ENCODE results near the gene FFAR3.

The FFAR3 gene

DNA sequence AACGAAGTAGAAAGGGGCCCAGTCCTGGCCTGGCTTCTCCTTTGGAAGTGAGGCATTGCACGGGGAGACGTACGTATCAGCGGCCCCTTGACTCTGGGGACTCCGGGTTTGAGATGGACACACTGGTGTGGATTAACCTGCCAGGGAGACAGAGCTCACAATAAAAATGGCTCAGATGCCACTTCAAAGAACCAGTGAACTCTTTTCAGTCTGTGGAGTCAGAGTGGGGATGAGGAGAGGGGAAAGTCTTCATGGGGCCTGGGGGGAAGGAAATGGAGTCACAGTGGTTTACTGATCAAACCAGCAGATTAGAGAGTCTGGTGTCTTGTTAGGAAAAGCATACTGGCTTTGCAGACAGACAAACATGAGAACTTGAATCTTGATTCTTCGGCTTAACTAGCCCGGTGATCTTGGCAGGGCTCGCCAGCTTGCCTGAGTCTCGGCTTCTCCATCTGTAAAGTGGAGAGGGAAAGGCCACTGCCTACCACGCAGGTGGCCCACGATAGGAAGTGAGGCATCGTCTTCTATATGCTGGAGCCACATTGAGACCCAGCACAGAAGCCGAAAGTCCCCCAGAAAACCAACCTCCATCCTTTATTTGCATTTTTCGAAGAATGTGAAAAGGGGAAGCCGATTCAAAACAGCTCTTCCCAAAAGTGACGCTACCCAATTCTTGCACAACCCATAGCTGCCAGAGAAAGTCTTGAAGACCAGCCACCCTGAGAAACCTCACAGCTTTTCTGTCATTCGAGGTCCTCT lies 10.9 kb upstream of the FFAR3 start, which contains the start of gene FFAR1:
TSS of gene FFAR1 (plus strand) at position 732 of the 759 bp plus-strand sequence. CDS start 3,650 bp downstream, outside the sequence.
- no peak within 1 kb of the TSS for H3K27ac ChIP-seq
- no peak for TF ChIP-seq ZFX (IDR thresholded peaks at IDR 0.05; ENCODE audit: borderline replicate concordance)
- TF ChIP-seq, protein P1, sequence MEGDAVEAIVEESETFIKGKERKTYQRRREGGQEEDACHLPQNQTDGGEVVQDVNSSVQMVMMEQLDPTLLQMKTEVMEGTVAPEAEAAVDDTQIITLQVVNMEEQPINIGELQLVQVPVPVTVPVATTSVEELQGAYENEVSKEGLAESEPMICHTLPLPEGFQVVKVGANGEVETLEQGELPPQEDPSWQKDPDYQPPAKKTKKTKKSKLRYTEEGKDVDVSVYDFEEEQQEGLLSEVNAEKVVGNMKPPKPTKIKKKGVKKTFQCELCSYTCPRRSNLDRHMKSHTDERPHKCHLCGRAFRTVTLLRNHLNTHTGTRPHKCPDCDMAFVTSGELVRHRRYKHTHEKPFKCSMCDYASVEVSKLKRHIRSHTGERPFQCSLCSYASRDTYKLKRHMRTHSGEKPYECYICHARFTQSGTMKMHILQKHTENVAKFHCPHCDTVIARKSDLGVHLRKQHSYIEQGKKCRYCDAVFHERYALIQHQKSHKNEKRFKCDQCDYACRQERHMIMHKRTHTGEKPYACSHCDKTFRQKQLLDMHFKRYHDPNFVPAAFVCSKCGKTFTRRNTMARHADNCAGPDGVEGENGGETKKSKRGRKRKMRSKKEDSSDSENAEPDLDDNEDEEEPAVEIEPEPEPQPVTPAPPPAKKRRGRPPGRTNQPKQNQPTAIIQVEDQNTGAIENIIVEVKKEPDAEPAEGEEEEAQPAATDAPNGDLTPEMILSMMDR (IDR thresholded peaks at IDR 0.05): no peak

DNA sequence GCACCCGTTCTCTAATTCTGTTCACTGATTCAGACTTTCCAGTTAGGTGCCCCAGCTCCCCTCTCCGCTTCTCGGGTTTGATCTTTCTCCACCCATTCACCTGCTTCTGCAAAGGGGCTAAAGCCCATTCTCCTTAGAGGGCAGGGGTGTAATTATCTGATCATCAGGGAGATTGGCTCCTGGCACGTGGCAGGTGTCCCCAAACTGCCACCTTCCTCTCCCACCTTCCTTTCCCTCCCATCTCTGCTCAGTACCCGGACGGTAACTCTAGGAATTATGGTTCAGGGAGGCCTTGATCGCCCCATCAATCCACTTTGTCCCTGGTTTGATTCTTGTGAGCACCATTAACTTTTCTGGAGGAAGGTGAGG lies 10.3 kb upstream of the FFAR3 start:
- TF ChIP-seq, protein P1 (IDR thresholded peaks at IDR 0.05): no peak
- TF ChIP-seq ZFX (IDR thresholded peaks at IDR 0.05; ENCODE audit: borderline replicate concordance): no peak
- H3K27ac ChIP-seq: no peak overlapping the region

DNA sequence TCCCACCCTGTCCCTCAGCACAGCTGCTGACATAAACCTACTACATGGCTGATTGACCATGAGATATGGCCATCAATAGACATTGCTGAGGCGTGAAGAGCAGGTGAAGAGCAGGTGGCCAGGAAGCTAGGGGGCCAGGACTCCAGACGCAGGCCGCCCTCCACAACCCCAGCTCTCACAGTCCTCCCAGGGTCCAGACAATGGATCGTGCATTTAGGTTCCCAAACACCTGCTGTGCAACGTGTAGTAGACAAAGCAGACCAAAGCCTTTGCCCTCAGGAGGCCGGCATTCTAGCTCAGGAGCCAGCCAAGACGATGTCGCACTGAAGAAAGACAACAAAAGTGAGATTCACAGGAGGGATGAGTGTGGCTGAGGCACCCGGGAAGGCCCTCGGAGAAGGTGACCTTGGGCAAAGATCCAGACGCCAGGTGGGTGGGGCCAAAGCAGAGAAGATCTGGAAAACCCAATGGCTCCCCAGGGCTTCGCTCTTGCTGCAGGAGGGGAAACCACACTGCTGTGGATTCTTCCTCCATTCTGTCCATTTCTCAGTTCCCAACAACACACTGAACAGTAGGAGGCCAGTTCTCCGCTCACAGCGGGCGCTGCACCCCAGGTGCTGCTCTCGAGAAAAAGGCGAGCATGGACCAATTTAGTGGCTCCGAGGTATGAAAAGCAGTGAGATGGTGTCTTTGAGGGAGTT lies 9.2 kb upstream of the FFAR3 start:
- no peak for TF ChIP-seq ZFX (IDR thresholded peaks at IDR 0.05; ENCODE audit: borderline replicate concordance)
- TF ChIP-seq, protein P1 (IDR thresholded peaks at IDR 0.05): no peak
- no peak overlapping the region for H3K27ac ChIP-seq

DNA sequence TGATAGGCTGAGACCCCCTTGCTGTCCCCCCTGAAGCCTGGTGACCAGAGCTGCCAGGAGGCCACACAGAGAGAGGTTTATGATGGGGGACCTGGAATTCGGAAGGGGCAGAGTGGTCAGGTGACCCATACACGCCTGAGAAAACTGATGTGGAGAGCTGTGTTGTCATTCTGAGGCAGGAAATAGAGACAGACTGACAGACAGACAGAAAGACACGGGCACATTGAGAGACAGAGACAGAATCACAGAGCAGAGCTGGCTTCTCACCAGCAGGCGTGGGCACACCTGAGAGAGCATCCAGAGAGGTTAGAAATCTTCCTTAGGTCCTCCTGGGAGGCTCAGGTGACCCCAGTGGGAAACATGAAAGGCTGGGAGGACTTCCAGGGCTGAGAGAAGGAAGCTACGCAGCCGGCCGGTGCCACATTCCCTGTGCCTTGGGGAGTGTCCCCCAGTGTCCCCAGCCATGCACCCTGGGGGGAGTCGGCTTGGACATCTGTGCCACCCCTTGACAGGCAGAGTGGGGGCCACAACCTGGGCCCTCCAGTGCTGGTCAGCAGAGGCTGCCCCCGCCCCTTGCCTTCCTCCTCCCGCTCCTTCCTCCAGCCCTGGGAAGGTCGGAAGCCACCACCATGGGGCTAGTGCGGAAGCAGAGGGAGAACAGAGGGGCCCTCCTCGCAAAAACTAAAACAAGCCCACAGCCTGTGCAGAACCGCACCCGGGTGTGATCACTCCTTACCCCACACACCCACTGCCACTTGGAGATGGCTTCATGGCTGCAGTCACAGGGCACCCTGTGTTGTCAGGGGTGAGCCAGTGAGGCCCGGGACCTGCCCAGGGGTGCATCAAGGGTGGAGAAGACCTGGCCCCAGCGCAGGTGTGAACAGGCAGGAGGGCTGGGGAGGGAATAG lies 8.4 kb upstream of the FFAR3 start:
- no peak overlapping the region for H3K27ac ChIP-seq
- TF ChIP-seq ZFX (IDR thresholded peaks at IDR 0.05; ENCODE audit: borderline replicate concordance): no peak

DNA sequence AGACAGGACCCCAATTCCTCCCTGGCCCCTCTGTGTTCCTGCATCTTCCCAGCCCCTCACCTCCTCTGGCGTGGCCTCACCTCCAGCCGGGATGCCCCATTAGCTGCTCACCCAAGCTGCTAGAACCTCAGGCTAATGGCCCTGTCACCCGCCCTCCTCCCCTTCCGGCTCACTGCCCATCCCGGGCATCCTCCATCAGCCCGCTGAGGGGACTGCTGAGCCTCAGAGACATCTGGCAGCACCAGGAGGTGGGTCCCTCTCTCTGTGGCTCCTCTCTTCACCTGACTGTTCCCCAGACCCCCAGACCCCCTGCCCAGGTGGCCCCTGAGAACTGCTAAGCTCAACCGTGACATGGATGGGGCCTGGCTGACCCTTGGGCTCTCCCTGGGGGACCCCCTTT lies 7.7 kb upstream of the FFAR3 start:
- no peak overlapping the region for H3K27ac ChIP-seq
- TF ChIP-seq, protein P1 (IDR thresholded peaks at IDR 0.05): no peak
- no peak for TF ChIP-seq ZFX (IDR thresholded peaks at IDR 0.05; ENCODE audit: borderline replicate concordance)

DNA sequence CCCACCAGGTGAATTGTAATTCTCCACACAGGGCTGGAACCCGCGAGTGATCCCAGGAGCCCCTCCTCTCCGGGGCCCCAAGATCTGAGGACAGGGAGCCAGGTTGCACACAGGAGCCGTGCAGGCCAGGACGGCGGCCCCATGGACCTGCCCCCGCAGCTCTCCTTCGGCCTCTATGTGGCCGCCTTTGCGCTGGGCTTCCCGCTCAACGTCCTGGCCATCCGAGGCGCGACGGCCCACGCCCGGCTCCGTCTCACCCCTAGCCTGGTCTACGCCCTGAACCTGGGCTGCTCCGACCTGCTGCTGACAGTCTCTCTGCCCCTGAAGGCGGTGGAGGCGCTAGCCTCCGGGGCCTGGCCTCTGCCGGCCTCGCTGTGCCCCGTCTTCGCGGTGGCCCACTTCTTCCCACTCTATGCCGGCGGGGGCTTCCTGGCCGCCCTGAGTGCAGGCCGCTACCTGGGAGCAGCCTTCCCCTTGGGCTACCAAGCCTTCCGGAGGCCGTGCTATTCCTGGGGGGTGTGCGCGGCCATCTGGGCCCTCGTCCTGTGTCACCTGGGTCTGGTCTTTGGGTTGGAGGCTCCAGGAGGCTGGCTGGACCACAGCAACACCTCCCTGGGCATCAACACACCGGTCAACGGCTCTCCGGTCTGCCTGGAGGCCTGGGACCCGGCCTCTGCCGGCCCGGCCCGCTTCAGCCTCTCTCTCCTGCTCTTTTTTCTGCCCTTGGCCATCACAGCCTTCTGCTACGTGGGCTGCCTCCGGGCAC lies 6.7 kb upstream of the FFAR3 start:
- no peak overlapping the region for H3K27ac ChIP-seq
- TF ChIP-seq ZFX (IDR thresholded peaks at IDR 0.05; ENCODE audit: borderline replicate concordance): no peak
- TF ChIP-seq, protein P1 (IDR thresholded peaks at IDR 0.05): no peak

DNA sequence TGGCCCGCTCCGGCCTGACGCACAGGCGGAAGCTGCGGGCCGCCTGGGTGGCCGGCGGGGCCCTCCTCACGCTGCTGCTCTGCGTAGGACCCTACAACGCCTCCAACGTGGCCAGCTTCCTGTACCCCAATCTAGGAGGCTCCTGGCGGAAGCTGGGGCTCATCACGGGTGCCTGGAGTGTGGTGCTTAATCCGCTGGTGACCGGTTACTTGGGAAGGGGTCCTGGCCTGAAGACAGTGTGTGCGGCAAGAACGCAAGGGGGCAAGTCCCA lies 6.1 kb upstream of the FFAR3 start:
- H3K27ac ChIP-seq: no peak overlapping the region
- no peak for TF ChIP-seq ZFX (IDR thresholded peaks at IDR 0.05; ENCODE audit: borderline replicate concordance)
- TF ChIP-seq, protein P1 (IDR thresholded peaks at IDR 0.05): no peak
